ENCODE data around the gene SASH1.

SASH1 gene

DNA sequence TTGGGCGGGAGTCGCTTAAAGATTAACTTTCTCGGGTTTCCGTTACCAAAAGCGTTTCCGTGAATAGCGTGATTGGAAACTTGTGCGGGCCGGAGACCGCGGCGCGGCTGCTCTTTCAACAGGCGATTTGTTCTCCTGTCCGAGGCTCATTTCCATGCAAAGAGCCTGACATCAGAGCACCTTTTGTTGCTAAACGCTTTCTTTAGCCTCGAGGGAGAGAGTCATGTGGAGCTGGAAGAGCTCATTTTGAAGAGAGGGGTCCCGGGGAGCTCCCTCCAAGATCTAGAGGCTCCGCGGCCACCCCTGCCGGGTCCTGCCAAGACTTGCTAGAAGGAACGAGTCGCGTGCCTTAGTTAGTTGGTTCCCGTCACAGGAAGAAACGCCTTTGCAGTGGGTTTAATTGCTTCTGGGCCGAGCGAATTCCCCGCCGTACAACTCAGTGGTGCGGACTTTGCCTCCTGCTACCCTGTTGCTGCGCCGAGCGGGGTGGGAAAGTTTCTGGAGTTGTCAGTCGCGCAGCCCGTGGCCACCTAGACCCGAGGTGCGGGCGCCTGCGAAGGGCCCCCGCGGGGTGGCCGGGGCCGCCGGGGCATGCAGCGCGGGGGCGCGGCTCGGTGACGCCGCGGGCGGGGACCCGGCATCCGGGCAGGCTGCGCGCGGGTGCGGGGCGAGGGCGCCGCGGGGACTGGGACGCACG is at the start of gene SASH1:
SASH1 (plus strand) TSS at position 489 of the 697 bp plus-strand sequence. CDS start 230 bp downstream, outside the sequence.
- DNase-seq, result peak; percentile 75

GRCh38 chr6:148293181-148293995 is 49.2 kb upstream of the SASH1 start:
- no peak for DNase-seq

- no peak for DNase-seq
Measured at GRCh38 chr6:148294059-148294458, 48.6 kb upstream of the SASH1 start.

DNA sequence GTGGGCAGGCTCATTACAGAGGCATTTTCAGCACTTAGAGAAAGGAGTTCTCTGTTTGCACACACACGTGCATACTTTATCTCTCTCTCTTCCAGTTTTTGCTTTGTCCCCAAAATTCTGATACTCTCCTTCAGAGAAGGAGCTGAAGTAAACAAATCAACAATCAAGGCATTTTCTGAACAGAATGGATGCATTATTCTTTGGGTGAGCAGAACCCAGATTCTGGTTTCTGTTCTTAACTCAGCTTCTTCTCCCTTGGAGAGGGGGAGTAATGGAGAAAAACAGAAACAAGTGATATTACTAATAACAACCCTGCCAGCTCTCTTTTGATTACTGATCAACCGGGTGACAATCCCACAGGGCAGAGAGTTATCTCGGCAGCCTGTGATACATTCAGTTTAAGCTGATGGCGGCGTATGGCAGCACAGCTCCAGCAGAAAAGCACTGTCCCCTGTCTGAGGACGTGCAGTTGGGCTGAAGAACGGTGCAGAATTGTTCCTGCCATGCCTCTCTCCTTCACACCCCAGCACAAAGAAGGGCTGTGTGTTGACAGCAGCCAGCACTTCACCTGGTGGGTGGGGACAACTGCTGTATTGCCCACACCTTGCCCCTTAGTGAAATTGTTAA is 47.3 kb upstream of the SASH1 start:
- no peak for DNase-seq

- DNase-seq, result no peak
Measured at GRCh38 chr6:148296771-148297170, 45.9 kb upstream of the SASH1 start.

GRCh38 chr6:148298683-148299082 is 44.0 kb upstream of the SASH1 start:
- no peak for DNase-seq

DNA sequence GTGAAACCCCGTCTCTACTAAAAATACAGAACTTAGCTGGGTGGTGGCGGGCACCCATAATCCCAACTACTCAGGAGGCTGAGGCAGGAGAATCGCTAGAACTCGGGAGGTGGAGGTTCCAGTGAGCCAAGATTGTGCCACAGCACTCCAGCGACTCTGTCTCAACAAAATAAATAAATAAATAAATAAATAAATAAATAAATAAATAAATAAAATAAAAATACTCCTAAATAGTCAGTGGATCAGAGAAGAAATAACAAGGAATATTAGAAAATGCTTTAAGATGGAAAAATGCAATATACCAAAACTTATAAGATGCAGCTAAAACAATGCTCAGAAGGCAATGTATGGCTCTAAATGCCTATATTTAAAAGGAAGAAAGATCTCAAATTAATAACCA is 39.0 kb upstream of the SASH1 start:
- no peak for DNase-seq

DNA sequence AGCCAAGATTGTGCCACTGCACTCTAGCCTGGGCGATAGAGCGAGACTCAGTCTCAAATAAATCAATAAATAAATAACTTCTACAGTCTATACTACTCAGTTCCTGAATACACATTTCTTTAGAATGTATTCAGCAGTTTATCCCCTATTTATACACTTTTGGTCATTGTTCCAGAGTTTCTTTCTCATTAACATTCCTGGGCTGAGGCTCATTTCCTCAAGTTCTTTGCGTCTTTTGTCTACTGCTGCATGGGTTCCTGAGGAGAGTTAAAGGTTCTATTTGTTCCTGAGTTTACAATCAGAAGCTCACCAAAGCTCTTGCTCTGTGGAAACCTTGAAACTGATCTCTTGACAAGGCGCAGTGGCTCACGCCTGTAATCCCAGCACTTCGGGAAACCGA is 37.7 kb upstream of the SASH1 start:
- DNase-seq, result peak; percentile 72

DNA sequence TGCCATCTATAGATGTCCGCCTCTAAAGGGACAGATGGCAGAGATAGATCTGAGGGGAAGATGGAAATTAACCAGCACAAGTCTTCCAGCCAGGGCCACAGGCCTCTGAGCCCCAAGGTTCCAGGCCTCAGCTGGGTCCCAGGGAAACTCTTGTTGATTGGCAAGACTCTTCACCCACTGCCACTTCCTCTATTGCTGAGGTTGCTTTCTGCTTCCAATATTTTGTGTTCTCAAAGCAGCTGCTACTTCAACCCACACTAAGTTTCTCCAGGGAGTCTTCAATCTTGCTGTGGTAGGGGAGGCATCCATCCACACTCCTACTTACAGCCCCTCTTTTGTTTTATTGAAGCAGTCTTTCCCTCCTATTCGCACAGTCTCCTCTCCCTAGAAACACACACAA is 36.4 kb upstream of the SASH1 start:
- DNase-seq, result no peak

- DNase-seq, result no peak
Measured at GRCh38 chr6:148307405-148307804, 35.2 kb upstream of the SASH1 start.

GRCh38 chr6:148309301-148309700 is 33.3 kb upstream of the SASH1 start:
- DNase-seq, result peak; percentile 14

DNA sequence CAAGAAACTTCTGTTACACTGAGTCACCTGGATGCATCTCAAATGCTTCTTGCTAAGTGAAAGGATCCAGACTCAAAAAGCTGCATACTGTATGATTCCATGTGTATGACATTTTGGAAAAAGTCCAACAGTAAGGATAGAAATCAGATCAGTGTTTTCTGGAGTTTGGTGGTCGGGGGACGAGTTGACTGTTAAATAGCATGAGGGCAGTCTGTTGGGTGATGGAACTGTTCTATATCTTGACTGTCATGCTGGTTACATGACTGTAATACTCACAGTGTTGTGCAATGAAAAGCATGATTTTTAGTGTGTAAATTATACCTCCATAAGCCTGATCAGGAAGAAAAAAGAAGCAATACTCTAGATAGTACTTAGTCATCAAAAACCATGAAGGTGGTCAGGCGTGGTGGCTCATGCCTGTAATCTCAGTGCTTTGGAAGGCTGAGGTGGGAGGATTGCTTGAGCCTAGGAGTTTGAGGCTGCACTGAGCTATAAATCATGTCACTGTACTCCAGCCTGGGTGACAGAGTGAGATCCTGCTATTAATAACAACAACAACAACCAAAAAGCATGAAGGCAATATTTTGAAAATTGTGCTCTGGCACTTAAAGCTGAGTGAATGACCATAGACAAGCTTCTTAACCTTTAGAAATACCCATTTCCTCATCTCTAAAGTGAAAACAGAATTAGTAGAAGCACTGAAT is 30.5 kb upstream of the SASH1 start:
- DNase-seq, result peak; percentile 78

GRCh38 chr6:148313488-148313887 is 29.1 kb upstream of the SASH1 start:
- DNase-seq, result no peak

DNA sequence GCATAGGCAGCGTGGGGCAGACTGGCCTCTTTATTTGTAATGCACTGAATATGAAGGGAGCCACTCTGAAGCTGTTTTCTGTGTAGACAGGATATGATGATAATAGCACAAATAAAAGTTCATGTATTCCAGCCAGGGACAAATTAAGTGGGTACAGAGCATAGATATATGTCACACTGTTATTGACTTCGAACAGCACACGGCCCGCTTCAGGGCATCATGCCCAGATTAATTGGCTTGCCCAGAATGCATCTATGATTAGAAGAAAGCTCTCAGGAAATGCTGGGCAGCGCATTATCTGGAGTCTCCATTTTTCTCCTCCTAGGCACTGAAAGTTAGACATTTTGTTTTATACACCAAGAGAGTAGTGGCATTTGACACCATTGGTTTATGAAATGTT is 26.3 kb upstream of the SASH1 start:
- DNase-seq, result no peak

GRCh38 chr6:148317051-148317450 is 25.6 kb upstream of the SASH1 start:
- DNase-seq, result no peak

- DNase-seq, result no peak
Measured at GRCh38 chr6:148317739-148318138, 24.9 kb upstream of the SASH1 start.

DNA sequence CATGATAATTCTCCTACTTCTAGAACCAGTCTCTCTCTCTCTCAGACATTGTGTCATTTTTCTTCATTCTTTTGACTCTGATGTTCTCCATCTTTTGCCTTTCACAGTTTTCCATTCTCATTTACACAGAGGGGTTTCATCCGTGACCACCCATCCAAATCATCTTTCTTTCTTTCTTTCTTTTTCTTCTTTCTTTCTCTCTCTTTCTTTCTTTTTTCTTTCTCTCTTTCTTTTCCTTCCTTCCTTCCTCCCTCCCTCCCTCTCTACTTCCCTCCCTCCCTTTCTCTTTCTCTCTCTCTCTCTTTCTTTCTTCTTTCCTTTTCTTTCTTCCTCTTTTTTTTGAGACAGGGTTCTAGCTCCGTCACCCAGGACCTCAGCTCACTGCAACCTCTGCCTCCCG is 19.9 kb upstream of the SASH1 start:
- no peak for DNase-seq

DNA sequence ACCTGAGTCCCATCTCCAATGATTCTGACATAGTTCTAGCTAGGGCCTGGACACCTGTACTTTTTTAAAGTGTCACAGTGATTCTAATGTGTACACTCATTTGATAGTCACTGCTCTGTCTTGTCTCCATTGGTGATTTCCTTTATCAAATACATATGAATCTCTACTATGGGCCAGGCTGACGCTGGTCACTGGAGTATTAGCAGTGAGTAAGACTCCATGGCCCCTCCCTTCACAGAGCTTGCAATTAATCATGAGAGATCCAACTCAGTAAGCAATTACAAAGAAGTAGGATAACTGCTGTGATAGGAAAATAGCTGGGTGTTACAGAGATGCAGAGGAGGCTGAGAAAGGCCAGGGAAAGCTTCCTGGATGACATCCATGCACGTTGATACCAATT is 19.3 kb upstream of the SASH1 start:
- DNase-seq, result peak; percentile 69

DNA sequence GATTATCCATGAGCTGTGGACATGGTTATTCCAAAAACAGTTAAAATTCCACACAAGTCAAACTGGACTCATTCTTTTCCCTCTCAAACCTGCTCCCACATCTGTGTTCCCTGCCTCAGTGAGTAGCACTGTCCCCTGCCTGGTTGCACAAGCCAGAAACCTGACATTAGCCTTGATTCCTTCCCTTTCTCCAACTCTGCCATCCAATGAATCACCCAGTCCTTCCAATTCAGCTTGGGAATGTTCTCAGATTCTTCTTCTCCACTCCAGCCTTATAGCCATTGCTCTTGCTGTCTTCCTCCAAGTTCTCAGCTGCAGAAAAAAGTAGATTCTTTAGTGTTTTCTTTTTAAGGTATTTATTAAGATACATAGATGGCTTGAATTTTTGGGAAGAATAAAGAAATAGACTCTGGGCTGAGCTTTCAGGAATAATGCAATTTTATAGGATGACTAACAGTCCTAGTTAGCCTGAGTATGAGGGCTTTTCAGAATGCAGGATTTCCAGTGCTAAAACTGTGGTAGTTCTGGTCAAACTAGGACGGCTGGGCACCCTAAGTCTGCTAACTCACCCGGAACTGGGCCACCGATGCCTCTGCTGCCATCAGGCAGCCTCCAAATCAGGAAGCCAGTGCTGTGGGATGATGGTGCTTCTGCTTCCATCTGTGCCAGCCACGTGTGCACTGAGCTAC is 18.2 kb upstream of the SASH1 start:
- DNase-seq, result peak; percentile 36

GRCh38 chr6:148325316-148326068 is 17.1 kb upstream of the SASH1 start:
- no peak for DNase-seq

DNA sequence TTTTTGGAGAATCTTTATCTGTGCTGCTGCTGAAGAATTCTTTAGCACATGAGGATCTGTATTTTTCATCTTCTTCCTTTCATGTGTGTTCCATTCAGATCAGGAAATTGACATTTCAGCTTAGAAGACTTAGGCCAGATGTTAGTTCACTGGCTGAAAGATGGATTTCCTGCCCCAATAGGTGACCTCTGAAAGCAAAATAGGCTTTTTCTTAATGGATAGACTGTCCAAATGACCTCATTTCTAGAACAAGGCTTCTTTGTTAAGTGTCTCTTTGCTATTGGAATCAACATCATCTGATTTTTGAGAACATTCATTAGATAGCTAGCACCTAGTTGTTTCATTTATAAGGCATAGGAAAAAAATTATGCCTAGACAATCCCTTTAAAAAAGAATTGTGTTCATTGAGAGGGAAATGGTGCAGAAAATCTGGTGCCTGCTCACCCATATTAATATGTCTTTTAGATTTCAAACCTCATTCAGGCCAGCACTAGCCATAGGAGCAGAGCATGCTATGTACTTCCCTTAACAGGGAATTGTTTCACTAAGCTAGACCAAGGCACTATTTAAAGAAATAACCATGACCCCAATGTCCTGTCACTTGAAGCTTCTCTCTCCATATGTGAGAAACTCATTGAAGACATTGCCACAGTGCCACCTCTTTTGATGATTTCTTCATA is 13.6 kb upstream of the SASH1 start:
- DNase-seq, result peak; percentile 9
